ENCODE data around the gene ACP6. TPM values are rescaled to one million over a fixed set of nuclear protein-coding genes. Genes with fewer than 3 reads are reported as not detected.

Gene ACP6
- total and polyA plus RNA-seq, 2 of the 13 experiments (the other 11 are each of a cell fraction or from before 2014, with no cell fraction given), result 18.1 to 33.7 TPM

- TF ChIP-seq DNMT1 (CRISPR knock-in tag; IDR thresholded peaks at IDR 0.05), result no peak
- TF ChIP-seq CC2D1A (CRISPR knock-in tag; IDR thresholded peaks at IDR 0.05), result no peak
- TF ChIP-seq PPARG (CRISPR knock-in tag; conservative IDR thresholded peaks at IDR 0.05), result peak; percentile 62; the same call in 1 of the 2 replicates
- TF ChIP-seq BCL3 (CRISPR knock-in tag; IDR thresholded peaks at IDR 0.05), result no peak
- 0 out of 2 replicates have a peak, but pooled peaks have one; percentile 27 for TF ChIP-seq FOXC1 (CRISPR knock-in tag; IDR thresholded peaks at IDR 0.05; ENCODE audit: borderline replicate concordance)
- TF ChIP-seq CREM (IDR thresholded peaks at IDR 0.05), result no peak; the same call in 1 of the 2 replicates
- no peak for TF ChIP-seq CREM (CRISPR knock-in tag; IDR thresholded peaks at IDR 0.05)
- TF ChIP-seq MED1 (CRISPR knock-in tag; IDR thresholded peaks at IDR 0.05), result peak; percentile 53
- TF ChIP-seq ZFP36L1 (CRISPR knock-in tag; IDR thresholded peaks at IDR 0.05), result peak; percentile 54; the same call in 1 of the 2 replicates
- no peak for TF ChIP-seq CREBL2 (CRISPR knock-in tag; IDR thresholded peaks at IDR 0.05; ENCODE audit: borderline replicate concordance)
- TF ChIP-seq TFDP1 (CRISPR knock-in tag; IDR thresholded peaks at IDR 0.05; ENCODE audit: borderline replicate concordance), result 0 out of 2 replicates have a peak, but pooled peaks have one; percentile 8
- no peak for TF ChIP-seq ZNF709 (CRISPR knock-in tag; IDR thresholded peaks at IDR 0.05)
- no peak for TF ChIP-seq ETV6 (CRISPR knock-in tag; conservative IDR thresholded peaks at IDR 0.05)
- no peak for TF ChIP-seq MTERF4 (CRISPR knock-in tag; IDR thresholded peaks at IDR 0.05)
- TF ChIP-seq ZFP37 (CRISPR knock-in tag; IDR thresholded peaks at IDR 0.05; ENCODE audit: borderline replicate concordance), result no peak
- TF ChIP-seq ZNF790 (CRISPR knock-in tag; IDR thresholded peaks at IDR 0.05; ENCODE audit: borderline replicate concordance), result no peak
- TF ChIP-seq ZBTB20 (CRISPR knock-in tag; IDR thresholded peaks at IDR 0.05; ENCODE audit: borderline replicate concordance, low read depth), result no peak; the same call in 1 of the 2 replicates
- no peak for TF ChIP-seq ZNF234 (CRISPR knock-in tag; conservative IDR thresholded peaks at IDR 0.05)
- no peak for TF ChIP-seq ATF7 (IDR thresholded peaks at IDR 0.05)
- no peak for TF ChIP-seq ATF7 (CRISPR knock-in tag; IDR thresholded peaks at IDR 0.05)
- TF ChIP-seq TRIM22 (IDR thresholded peaks at IDR 0.05), result no peak
- TF ChIP-seq ZFYVE20 (CRISPR knock-in tag; IDR thresholded peaks at IDR 0.05; ENCODE audit: borderline replicate concordance, low read depth), result no peak
- TF ChIP-seq ZXDC (CRISPR knock-in tag; IDR thresholded peaks at IDR 0.05), result no peak
- TF ChIP-seq ZKSCAN5 (CRISPR knock-in tag; IDR thresholded peaks at IDR 0.05), result no peak
- no peak for TF ChIP-seq TSC22D2 (CRISPR knock-in tag; IDR thresholded peaks at IDR 0.05; ENCODE audit: borderline replicate concordance)
Measured at GRCh38 chr1:147612366-147612765, 58.0 kb downstream of the ACP6 start (continued).
